CD4-positive, alpha-beta T cell (primary cell): ENCODE results near the gene PWWP2A. TPM values are rescaled to one million over a fixed set of nuclear protein-coding genes. Genes with fewer than 3 reads are reported as not detected.

ENCODE experiments used
- ATAC-seq: fragments of 200-7000 bp; cut with Tn5 transposase; one replicate; pipeline ENCODE4 v1.10.0; 2022; ENCODE audit warnings: mild to moderate bottlenecking; ENCODE audit not compliant: poor library complexity
- CTCF ChIA-PET: fragments of 350-600 bp; sonication (Branson Sonifier 250); formaldehyde crosslinking; loops from one replicate; lab custom pipeline; 2021; ENCODE audit warnings: antibody characterized with exemption, inconsistent platforms; lab: Charles Lee
- POLR2A ChIA-PET: fragments of 350-600 bp; sonication (Branson Sonifier 250); formaldehyde crosslinking; loops from one replicate; lab custom pipeline; 2021; ENCODE audit warnings: antibody characterized with exemption, inconsistent platforms; lab: Charles Lee
- DNase-seq, 14 experiments: peaks; one replicate each; pipeline ENCODE4 v3.0.0-alpha.2; 2013 to 2020; ENCODE audit warnings: mixed read lengths in 2 of 14
- H3K27ac ChIP-seq, 2 donors: one replicate each; pipeline versions ENCODE4 v1.5.1 to v1.7.0; 2013; ENCODE audit warnings: low read length in 2 of 2, low read depth in 1 of 2, mild to moderate bottlenecking in 1 of 2
- H3K27me3 ChIP-seq, 2 experiments: 1 replicate in 1 of 2; 2 replicates in 1 of 2; pipeline versions ENCODE4 v1.6.1 to v1.7.0; 2013; ENCODE audit warnings: low read length in 2 of 2, control low read depth in 1 of 2, mild to moderate bottlenecking in 1 of 2, moderate library complexity in 1 of 2; ENCODE audit not compliant: insufficient read depth in 2 of 2, control insufficient read depth in 1 of 2
- H3K36me3 ChIP-seq: one replicate; pipeline ENCODE4 v1.6.1; 2013; ENCODE audit warnings: low read length, control low read depth; ENCODE audit not compliant: insufficient read depth
- H3K4me1 ChIP-seq: one replicate; pipeline ENCODE4 v1.6.1; 2013; ENCODE audit warnings: low read length, control low read depth; ENCODE audit not compliant: insufficient read depth
- H3K4me3 ChIP-seq: one replicate; pipeline ENCODE4 v1.5.1; 2013; ENCODE audit warnings: mild to moderate bottlenecking, low read length, moderate library complexity
- H3K9me3 ChIP-seq, 2 experiments: 1 replicate in 1 of 2; 2 replicates in 1 of 2; pipeline versions ENCODE4 v1.6.1 to v1.7.0; 2013; ENCODE audit warnings: low read length in 2 of 2, mild to moderate bottlenecking in 2 of 2, control low read depth in 1 of 2, moderate library complexity in 1 of 2; ENCODE audit not compliant: control insufficient read depth in 1 of 2, insufficient read depth in 1 of 2
- H3K27ac Mint-ChIP-seq: one replicate; pipeline ENCODE4 v1.8.0; 2020; ENCODE audit warnings: mixed read lengths
- H3K27me3 Mint-ChIP-seq: one replicate; pipeline ENCODE4 v1.8.0; 2021; ENCODE audit warnings: mixed read lengths
- H3K36me3 Mint-ChIP-seq: one replicate; pipeline ENCODE4 v1.8.0; 2021; ENCODE audit warnings: low read depth, mixed read lengths
- H3K4me1 Mint-ChIP-seq: one replicate; pipeline ENCODE4 v1.8.0; 2021; ENCODE audit warnings: low read depth, mixed read lengths
- H3K4me3 Mint-ChIP-seq: one replicate; pipeline ENCODE4 v1.8.0; 2020; ENCODE audit warnings: mild to moderate bottlenecking, mixed read lengths
- H3K9me3 Mint-ChIP-seq: one replicate; pipeline ENCODE4 v1.8.0; 2020; ENCODE audit warnings: mixed read lengths
- intact Hi-C, 2 experiments: fragments of 100-400 bp; cut with DNase I in 1 of 2; cut with micrococcal nuclease in 1 of 2; formaldehyde crosslinking; loops; one replicate each; pipeline versions ENCODE4 v1.15.1 to v1.9.0; 2023 to 2025; cut with DNase I, micrococcal nuclease
- total RNA-seq, 174 experiments: library from RNA in 2 of 174; stranded (reverse) in 2 of 174; gene quantifications; one replicate each; pipeline ENCODE4 v1.2.3 and lab custom pipeline; 2021 to 2026
- TF ChIP-seq, protein P1 (sequence below): fragments of 200-600 bp; IDR thresholded peaks from one replicate; pipeline ENCODE4 v1.8.0; 2022; ENCODE audit warnings: antibody characterized with exemption, mild to moderate bottlenecking

Gene PWWP2A
- total RNA-seq, 2 experiments from 2014 or later = 18.2 to 23.2 TPM

DNA sequence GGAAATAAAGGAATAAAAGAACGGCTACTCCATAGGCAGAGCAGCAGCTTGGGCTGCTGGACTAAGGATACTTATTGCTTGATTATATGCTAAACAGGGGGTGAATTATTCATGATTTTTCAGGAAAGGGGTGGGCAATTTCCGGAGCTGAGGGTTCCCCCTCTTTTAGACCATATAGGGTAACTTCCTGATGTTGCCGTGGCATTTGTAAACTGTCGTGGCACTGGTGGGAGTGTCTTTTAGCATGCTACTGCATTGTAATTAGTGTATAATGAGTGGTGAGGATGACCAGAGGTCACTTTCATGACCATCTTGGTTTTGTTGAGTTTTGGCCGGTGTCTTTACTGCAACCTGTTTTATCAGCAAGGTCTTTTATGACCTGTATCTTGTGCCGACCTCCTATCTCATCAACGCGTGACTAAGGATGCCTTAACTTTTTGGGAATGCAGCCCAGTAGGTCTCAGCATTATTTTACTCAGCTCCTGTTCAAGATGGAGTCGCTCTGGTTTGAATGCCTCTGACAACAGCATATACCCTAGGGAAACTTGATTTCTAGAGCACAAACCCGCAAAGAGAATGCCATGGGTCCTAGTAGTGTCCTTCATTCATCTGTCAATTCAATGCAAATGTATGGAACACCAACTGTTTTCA is 47.8 kb upstream of the PWWP2A start:
- CTCF ChIA-PET = no interaction called here

DNA sequence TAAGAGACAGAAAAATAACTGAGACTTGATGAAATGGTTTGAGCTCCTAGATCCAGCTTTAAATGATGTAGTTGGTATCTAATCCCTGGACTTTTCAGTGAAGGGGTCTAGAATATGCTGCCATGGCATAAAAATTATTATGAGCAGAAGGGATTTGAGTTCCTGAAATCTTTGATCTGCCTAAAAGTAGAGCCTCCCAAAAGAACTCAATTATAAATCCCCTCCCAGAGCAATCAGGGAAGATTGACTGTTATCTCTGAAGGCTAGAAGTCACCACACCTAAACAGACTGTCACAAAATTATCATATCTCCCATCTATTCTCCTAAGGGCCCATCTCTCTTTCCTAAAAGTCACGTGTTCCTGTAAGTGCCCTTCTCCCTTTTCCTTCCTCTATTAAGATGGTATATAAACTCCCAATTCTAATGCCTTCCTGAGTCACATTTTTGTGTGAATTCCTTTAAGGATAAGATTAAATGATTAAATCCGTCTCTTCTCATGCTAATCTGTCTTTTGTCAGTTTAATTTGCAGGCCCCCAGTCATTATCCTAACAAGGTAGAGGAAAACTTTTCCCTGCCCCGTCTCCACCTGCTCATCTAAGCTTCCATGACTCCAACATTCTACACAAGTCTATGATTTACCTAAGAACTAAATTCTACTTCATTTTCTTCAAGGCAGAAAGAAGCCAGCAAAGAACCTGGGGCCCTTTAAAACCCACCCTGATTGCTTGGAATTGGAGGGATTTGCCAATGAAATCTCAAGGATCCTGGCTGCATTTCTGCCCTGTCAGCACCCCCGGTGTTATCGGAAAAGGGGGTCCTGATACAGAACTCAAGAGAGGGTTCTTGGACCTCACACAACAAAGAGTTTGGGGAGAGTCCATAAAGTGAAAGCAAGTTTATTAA is 47.1 kb upstream of the PWWP2A start:
- Histone ChIP-seq H3K4me3 (no peak overlapping the region), H3K27me3 (peaks cover 7 to 10% of the 10 kb centered on the region in 2 experiments), H3K27ac (no peak overlapping the region), H3K4me1 (peaks cover 9% of the 10 kb centered on the region), H3K9me3 (no peaks in the 10 kb centered on the region), H3K36me3 (no peaks in the 10 kb centered on the region)
- Mint-ChIP-seq H3K36me3 (no peaks in the 10 kb centered on the region), H3K27me3 (peaks cover 21% of the 10 kb centered on the region), H3K4me1 (no peaks in the 10 kb centered on the region), H3K27ac (no peak overlapping the region), H3K4me3 (no peak overlapping the region), H3K9me3 (no peaks in the 10 kb centered on the region)
- ChIA-PET CTCF (no interaction called here), POLR2A (no interaction called here)
- TF ChIP-seq, protein P1, sequence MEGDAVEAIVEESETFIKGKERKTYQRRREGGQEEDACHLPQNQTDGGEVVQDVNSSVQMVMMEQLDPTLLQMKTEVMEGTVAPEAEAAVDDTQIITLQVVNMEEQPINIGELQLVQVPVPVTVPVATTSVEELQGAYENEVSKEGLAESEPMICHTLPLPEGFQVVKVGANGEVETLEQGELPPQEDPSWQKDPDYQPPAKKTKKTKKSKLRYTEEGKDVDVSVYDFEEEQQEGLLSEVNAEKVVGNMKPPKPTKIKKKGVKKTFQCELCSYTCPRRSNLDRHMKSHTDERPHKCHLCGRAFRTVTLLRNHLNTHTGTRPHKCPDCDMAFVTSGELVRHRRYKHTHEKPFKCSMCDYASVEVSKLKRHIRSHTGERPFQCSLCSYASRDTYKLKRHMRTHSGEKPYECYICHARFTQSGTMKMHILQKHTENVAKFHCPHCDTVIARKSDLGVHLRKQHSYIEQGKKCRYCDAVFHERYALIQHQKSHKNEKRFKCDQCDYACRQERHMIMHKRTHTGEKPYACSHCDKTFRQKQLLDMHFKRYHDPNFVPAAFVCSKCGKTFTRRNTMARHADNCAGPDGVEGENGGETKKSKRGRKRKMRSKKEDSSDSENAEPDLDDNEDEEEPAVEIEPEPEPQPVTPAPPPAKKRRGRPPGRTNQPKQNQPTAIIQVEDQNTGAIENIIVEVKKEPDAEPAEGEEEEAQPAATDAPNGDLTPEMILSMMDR = no peak
- intact Hi-C loops = no loop called here
- DNase-seq = no peak
- no peak for ATAC-seq

More for the DNA sequence above, 47.8 kb upstream of the PWWP2A start:
- POLR2A ChIA-PET = no interaction called here
- ATAC-seq = no peak
- Histone ChIP-seq H3K4me3 (no peak overlapping the region), H3K27me3 (peaks cover 7 to 10% of the 10 kb centered on the region in 2 experiments), H3K27ac (no peak overlapping the region), H3K4me1 (peaks cover 9% of the 10 kb centered on the region), H3K36me3 (no peaks in the 10 kb centered on the region), H3K9me3 (no peaks in the 10 kb centered on the region)
- H3K27me3 Mint-ChIP-seq = peaks cover 18% of the 10 kb centered on the region
- TF ChIP-seq, protein P1 = no peak
- H3K4me3 Mint-ChIP-seq = no peak overlapping the region
- intact Hi-C loops = no loop called here
- no peak overlapping the region for H3K27ac Mint-ChIP-seq
- no peaks in the 10 kb centered on the region for H3K36me3 Mint-ChIP-seq
- no peak for DNase-seq
- H3K4me1 Mint-ChIP-seq = no peaks in the 10 kb centered on the region
- H3K9me3 Mint-ChIP-seq = no peaks in the 10 kb centered on the region

DNA sequence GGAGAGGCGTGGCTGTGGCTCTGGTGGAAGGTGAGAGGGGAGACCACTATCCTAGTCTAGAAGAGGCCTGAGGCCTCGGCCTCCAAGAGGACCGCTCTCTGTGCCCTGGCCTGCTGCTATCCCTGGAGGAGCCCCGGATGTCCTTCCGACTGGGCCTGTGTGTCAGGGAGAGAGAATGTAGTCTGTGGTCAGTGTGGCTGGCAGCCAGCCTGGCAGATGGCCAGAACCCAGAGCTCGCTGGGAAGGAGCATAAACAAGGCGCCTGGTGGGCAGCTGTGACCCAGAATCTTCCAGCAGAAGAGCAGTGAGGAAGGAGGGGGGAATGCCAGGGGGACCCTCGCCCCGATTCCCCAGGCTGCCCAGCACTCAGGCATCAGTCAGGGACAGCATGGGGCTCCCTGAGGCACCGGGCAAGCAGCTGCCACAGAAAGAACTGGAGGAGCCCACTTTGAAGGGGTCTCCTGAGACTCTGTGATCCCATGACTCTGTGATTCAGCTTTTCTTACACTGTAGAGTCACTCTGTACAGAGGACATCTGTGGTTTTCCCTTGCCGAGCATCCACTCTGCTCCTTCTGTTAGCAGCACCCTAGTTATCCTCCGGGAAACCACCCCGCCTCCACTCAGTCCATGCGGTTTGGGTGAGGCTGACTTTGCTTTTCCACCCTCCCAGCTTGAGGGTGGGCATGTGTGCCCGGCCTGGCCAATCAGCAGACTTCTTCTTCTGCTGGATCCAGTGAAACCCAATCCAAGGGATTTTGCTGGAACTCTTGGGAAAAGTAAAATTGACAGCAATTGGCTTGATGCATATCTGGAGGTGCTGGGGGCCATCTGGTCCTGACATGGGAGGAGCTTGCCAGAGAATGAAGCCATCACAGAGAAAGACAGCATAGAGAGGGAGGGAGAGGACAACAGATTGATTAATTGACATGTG is 46.2 kb upstream of the PWWP2A start:
- Histone ChIP-seq H3K27ac (no peak overlapping the region), H3K9me3 (no peaks in the 10 kb centered on the region), H3K36me3 (no peaks in the 10 kb centered on the region), H3K4me1 (peaks cover 9% of the 10 kb centered on the region), H3K4me3 (no peak overlapping the region), H3K27me3 (peaks cover 7 to 10% of the 10 kb centered on the region in 2 experiments)
- Mint-ChIP-seq H3K27ac (no peak overlapping the region), H3K36me3 (no peaks in the 10 kb centered on the region), H3K27me3 (peaks cover 21% of the 10 kb centered on the region), H3K4me3 (no peak overlapping the region), H3K9me3 (no peaks in the 10 kb centered on the region), H3K4me1 (no peaks in the 10 kb centered on the region)
- ChIA-PET CTCF (no interaction called here), POLR2A (no interaction called here)
- ATAC-seq (no peak), DNase-seq (no peak)
- TF ChIP-seq, protein P1 = no peak
- intact Hi-C loops = no loop called here
